Astrocyte of the cerebellum (primary cell): ENCODE results near the gene MED29.
A peak's percentile ranks its signal among the peaks of the same experiment; 100 is the strongest.

Source experiments
- DNase-seq: peaks from one replicate; pipeline ENCODE4 v3.0.0-alpha.2; 2011; ENCODE audit warnings: low read depth
- H3K4me3 ChIP-seq: 2 replicates; pipeline ENCODE4 v1.5.1; 2011; ENCODE audit warnings: mild to moderate bottlenecking, low read depth, low read length, moderate library complexity
- CTCF ChIP-seq: IDR thresholded peaks from 2 replicates; pipeline ENCODE4 v1.5.1; 2012; ENCODE audit warnings: low read length, low read depth, moderate library complexity, mild to moderate bottlenecking; ENCODE audit errors: missing control alignments
- in situ Hi-C: cut with HindIII; loops from 2 replicates; pipeline ENCODE4 v1.10.0; 2017; ENCODE audit warnings: low sequenced_read_pairs

The MED29 gene

GRCh38 chr19:39426170-39426569 is 35.0 kb downstream of the MED29 start:
- no peak for TF ChIP-seq CTCF
- H3K4me3 ChIP-seq: no peak overlapping the region
- DNase-seq: no peak
- in situ Hi-C loops: no loop called here

- in situ Hi-C loops: no loop called here
Measured at GRCh38 chr19:39427707-39428106, 36.5 kb downstream of the MED29 start.

GRCh38 chr19:39428283-39429112 is 37.3 kb downstream of the MED29 start:
- no peak overlapping the region for H3K4me3 ChIP-seq
- in situ Hi-C loops: no loop called here
- DNase-seq: peak; percentile 89
- TF ChIP-seq CTCF: no peak

More at GRCh38 chr19:39427707-39428106, 36.5 kb downstream of the MED29 start:
- no peak overlapping the region for H3K4me3 ChIP-seq
- DNase-seq: no peak
- TF ChIP-seq CTCF: no peak

GRCh38 chr19:39430675-39431593 is 39.8 kb downstream of the MED29 start:
- no peak for TF ChIP-seq CTCF
- DNase-seq: peak; percentile 98
- no peak overlapping the region for H3K4me3 ChIP-seq
- in situ Hi-C loops: no loop called here

- DNase-seq: no peak
- H3K4me3 ChIP-seq: no peak overlapping the region
- in situ Hi-C loops: no loop called here
- TF ChIP-seq CTCF: no peak
Measured at GRCh38 chr19:39432677-39433025, 41.5 kb downstream of the MED29 start.

- no peak overlapping the region for H3K4me3 ChIP-seq
- DNase-seq: no peak
- in situ Hi-C loops: no loop called here
- TF ChIP-seq CTCF: no peak
Measured at GRCh38 chr19:39433480-39434079, 42.4 kb downstream of the MED29 start.
